ENCODE data around the gene ATG101.

GRCh38 chr12:52087961-52088820 lies 18.4 kb downstream of the ATG101 start:
- TF ChIP-seq POLR2AphosphoS5 (IDR thresholded peaks at IDR 0.05) (no peak), POLR2A (IDR thresholded peaks at IDR 0.05) (no peak)

Data from gastroesophageal sphincter (tissue), 2 donors.